NOMO-1 treated with DMSO at 0.1 percent for 48 hours (cell line): Measurements from ENCODE around the gene UNC119.

Experiments
- DNase-seq: peaks from one replicate; lab custom pipeline; 2025; ENCODE audit not compliant: unreplicated experiment; lab: John Stamatoyannopoulos, UW

Gene UNC119

DNA sequence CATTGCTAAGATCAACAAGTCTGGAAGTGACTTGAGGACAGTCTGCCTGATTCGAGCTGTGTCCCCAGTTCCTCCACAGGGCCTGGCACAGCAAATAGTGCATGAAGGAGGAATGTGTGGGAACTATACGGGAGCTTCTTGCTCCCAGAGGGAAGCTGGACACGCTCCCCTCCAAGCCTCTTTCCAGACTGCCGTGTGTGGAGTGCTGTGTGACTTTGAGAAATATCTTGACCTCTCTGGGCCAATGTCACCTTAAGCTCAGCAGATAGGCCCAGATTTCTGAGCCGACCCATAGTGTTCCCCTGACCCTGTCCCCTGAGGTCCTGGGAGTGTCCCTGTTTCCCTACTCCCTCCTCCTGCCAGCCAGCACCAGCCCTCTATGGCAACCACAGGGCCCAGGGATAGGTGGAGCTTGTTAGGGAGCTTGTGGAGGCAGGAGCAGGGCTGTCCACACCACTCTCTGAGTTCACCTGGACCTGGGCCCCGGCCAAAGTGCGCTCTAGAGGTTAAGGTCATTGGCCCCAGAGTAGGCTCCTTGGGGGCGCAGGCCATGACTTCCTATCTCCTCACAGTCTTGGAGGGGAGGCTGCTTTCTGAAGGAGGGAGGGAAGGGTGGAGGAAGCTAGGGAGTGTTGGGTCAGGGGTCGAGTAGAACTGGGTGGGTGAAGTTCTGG, 52.6 kb downstream of the UNC119 start:
- no peak for DNase-seq

DNA sequence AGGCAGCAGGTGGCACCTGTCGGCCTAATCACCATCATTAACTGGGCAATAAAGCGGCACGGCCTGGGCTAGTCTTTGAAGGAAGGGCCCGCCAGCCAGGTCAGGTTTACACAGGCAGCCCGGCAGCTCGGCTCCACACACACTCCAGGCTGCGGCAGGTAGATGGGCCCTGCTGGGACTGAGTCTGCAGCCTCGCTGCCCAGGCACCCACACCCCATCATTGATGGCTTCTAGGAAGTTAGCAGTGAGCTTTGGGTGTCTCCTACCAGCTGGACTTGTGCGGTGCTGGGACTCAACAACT, 53.1 kb downstream of the UNC119 start:
- DNase-seq: no peak

DNA sequence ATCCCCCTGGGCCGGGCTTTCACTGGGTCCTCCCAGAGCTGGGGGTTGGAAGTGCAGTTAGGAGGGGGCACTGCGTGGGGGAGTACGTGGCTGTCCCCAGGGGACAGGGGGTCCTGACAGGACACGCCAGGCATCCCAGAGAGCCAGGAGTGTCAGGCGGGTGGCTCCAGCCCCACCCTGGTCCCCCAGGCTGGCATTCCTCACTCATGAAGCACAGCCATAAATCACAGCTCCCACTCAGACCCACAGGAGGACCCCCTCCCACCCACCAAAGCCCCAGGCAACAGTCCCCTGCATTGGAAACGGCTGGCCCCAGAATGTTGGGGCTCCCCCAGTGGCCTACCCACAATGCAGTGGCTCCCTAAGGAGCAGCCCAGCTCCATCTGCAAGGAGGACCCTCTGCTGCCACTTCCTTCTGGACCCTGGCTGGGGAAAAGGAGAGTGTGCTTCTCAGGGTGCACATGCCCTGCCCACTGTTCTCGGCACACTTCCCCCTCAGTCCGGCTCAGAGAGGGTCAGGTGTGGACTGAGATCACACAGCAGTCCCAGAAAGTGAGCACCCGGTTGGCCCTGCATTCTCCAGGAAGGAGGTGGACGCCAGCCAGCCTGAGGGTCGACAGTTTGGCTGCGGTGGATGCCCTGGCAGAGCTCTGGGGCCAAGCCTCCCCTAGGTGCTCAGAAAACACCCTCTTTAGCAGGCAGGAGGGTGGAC, 53.6 kb downstream of the UNC119 start:
- DNase-seq: no peak

DNA sequence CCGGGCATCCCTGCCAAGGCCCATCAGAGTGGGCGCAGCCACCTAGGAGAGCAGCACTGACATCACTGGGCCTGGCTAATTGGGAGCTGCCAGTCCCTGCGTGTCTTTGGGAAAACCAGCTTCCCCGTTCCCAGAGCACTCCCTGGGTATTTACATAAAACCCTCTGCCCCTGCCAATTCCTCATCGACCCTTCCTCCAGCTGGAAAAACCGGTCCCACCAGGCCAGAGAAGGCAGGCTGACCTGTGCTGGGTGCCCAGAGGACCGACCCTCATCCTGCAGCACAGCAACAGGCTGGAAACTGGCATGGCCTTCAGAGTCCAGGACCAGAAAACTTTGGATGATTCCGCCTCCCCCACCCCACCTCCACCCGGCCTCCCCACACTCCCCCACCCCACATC, 54.5 kb downstream of the UNC119 start:
- DNase-seq: no peak
